Type B pancreatic cell (in vitro differentiated cells): ENCODE data around the gene TM9SF3. TPM values are rescaled to one million over a fixed set of nuclear protein-coding genes. Genes with fewer than 3 reads are reported as not detected.

ENCODE experiments used
- DNase-seq: peaks from one replicate; pipeline ENCODE4 v3.0.0; 2021; ENCODE audit warnings: mixed read lengths; ENCODE audit not compliant: unreplicated experiment; ENCODE audit errors: extremely low spot score
- H3K27ac Mint-ChIP-seq: 2 replicates; pipeline ENCODE4 v1.8.0; 2021; ENCODE audit warnings: mild to moderate bottlenecking, mixed read lengths
- H3K27me3 Mint-ChIP-seq: 2 replicates; pipeline ENCODE4 v1.8.0; 2021; ENCODE audit warnings: mixed read lengths
- H3K36me3 Mint-ChIP-seq: 2 replicates; pipeline ENCODE4 v1.8.0; 2021; ENCODE audit warnings: mixed read lengths
- H3K4me1 Mint-ChIP-seq: one replicate; pipeline ENCODE4 v1.8.0; 2021; ENCODE audit warnings: mixed read lengths; ENCODE audit not compliant: unreplicated experiment
- H3K4me3 Mint-ChIP-seq: 2 replicates; pipeline ENCODE4 v1.8.0; 2021; ENCODE audit warnings: mild to moderate bottlenecking, mixed read lengths
- H3K9me3 Mint-ChIP-seq: 2 replicates; pipeline ENCODE4 v1.8.0; 2021; ENCODE audit warnings: mixed read lengths
- CTCF ChIP-seq: fragments of 200-600 bp; sonication (generic); conservative IDR thresholded peaks from 2 replicates; pipeline ENCODE4 v1.5.0; 2021; ENCODE audit warnings: antibody characterized with exemption, mild to moderate bottlenecking
- total RNA-seq: library from RNA; stranded (reverse); gene quantifications from 2 replicates; pipeline ENCODE4 v1.2.1, GENCODE V29; 2021; ENCODE audit warnings: low replicate concordance

Gene TM9SF3
- total RNA-seq, 1 donor from 2014 or later = 152 TPM

GRCh38 chr10:96609510-96609909 lies 22.7 kb upstream of the TM9SF3 start:
- no peak overlapping the region for H3K4me3 Mint-ChIP-seq
- H3K27me3 Mint-ChIP-seq = no peaks in the 10 kb centered on the region
- TF ChIP-seq CTCF = no peak
- no peak for DNase-seq
- peak overlapping the region; percentile 60 for H3K27ac Mint-ChIP-seq
- no peaks in the 10 kb centered on the region for H3K36me3 Mint-ChIP-seq
- no peaks in the 10 kb centered on the region for H3K9me3 Mint-ChIP-seq
- H3K4me1 Mint-ChIP-seq = peaks cover 21% of the 10 kb centered on the region

- no peak overlapping the region for H3K4me3 Mint-ChIP-seq
- H3K9me3 Mint-ChIP-seq = no peaks in the 10 kb centered on the region
- no peak overlapping the region for H3K27ac Mint-ChIP-seq
- peaks cover 16% of the 10 kb centered on the region for H3K4me1 Mint-ChIP-seq
- TF ChIP-seq CTCF = no peak
- H3K36me3 Mint-ChIP-seq = no peaks in the 10 kb centered on the region
- no peak for DNase-seq
- no peaks in the 10 kb centered on the region for H3K27me3 Mint-ChIP-seq
Measured at GRCh38 chr10:96608805-96609204, 22.0 kb upstream of the TM9SF3 start.

- Mint-ChIP-seq H3K27ac (peak overlapping the region; percentile 57), H3K4me3 (no peak overlapping the region), H3K27me3 (no peaks in the 10 kb centered on the region), H3K9me3 (no peaks in the 10 kb centered on the region), H3K36me3 (no peaks in the 10 kb centered on the region), H3K4me1 (peaks cover 16% of the 10 kb centered on the region)
- no peak for TF ChIP-seq CTCF
- no peak for DNase-seq
Measured at GRCh38 chr10:96608262-96608661, 21.4 kb upstream of the TM9SF3 start.

GRCh38 chr10:96606946-96607345 lies 20.1 kb upstream of the TM9SF3 start:
- Mint-ChIP-seq H3K27ac (no peak overlapping the region), H3K36me3 (no peaks in the 10 kb centered on the region), H3K27me3 (no peaks in the 10 kb centered on the region), H3K9me3 (no peaks in the 10 kb centered on the region), H3K4me1 (peaks cover 10% of the 10 kb centered on the region), H3K4me3 (no peak overlapping the region)
- no peak for DNase-seq
- TF ChIP-seq CTCF = no peak

GRCh38 chr10:96606216-96606615 lies 19.4 kb upstream of the TM9SF3 start:
- no peak for DNase-seq
- H3K36me3 Mint-ChIP-seq = no peaks in the 10 kb centered on the region
- no peak overlapping the region for H3K4me3 Mint-ChIP-seq
- no peaks in the 10 kb centered on the region for H3K9me3 Mint-ChIP-seq
- H3K27ac Mint-ChIP-seq = no peak overlapping the region
- no peaks in the 10 kb centered on the region for H3K27me3 Mint-ChIP-seq
- peaks cover 6% of the 10 kb centered on the region for H3K4me1 Mint-ChIP-seq
- no peak for TF ChIP-seq CTCF

- H3K4me1 Mint-ChIP-seq = no peaks in the 10 kb centered on the region
Measured at GRCh38 chr10:96600337-96600736, 13.5 kb upstream of the TM9SF3 start.

More at GRCh38 chr10:96600337-96600736, 13.5 kb upstream of the TM9SF3 start:
- Mint-ChIP-seq H3K9me3 (no peaks in the 10 kb centered on the region), H3K27me3 (no peaks in the 10 kb centered on the region), H3K36me3 (no peaks in the 10 kb centered on the region), H3K27ac (no peak overlapping the region), H3K4me3 (no peak overlapping the region)
- TF ChIP-seq CTCF = no peak
- DNase-seq = no peak
